Measurements from ENCODE around the gene MOV10L1.
A peak's percentile ranks its signal among the peaks of the same experiment; 100 is the strongest.

MOV10L1 gene

DNA sequence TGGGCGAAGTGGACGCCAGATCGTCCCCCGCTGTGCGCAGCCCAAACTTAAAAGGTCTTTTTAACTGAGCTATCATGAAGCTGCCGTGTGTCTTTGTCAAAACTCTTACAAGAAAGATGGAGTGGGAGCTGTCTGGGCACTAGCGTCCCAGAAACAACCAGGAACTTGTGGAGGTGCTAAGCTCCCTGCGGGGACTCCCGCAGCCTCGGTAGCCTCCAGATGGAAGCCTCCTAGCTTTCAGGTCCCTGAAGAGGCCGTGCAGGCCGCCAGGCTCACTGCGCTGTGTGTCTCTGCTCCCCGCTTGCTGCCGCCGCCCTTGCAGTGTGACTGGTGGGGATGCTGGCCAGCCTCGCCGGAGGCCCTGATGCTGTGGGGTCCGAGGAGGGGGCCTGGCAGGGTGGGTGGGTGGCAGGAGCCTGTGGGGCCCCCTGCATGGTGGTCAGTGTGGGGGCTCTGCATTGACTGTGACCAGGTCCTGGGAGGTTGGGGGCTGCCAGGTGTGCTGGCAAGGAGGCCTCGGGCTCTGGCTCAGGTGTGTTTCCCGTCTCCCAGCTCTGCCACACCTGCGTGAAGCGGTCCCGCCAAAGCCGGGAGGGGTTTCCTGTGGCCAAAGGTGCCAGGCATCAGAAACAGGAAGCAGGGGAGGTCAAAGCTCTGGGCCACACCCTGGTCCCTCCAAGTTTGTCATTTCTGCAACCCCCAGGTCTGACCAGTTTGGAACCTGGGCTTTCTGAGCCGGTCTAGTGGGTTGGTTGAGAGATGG, 97.1 kb downstream of the MOV10L1 start:
- Histone ChIP-seq H3K4me3 (ENCODE audit: low read length) (peak overlapping the region; percentile 83), H3K27me3 (replicated peaks; ENCODE audit: insufficient read depth, low read length) (peaks cover 4% of the 10 kb centered on the region; the same call in 1 of the 2 replicates), H3K4me2 (ENCODE audit: low read depth, low read length) (peak overlapping the region; percentile 89), H3K4me1 (ENCODE audit: low read length) (peaks cover 40% of the 10 kb centered on the region), H3K79me2 (ENCODE audit: low read length) (peaks cover 53% of the 10 kb centered on the region), H3K9ac (ENCODE audit: low read length) (peak overlapping the region; percentile 89), H3K9me3 (replicated peaks; ENCODE audit: insufficient read depth, low read length) (no peaks in the 10 kb centered on the region), H4K20me1 (ENCODE audit: insufficient read depth, low read length) (no peaks in the 10 kb centered on the region), H3K9me2 (replicated peaks; ENCODE audit: insufficient read depth, low read length) (no peaks in the 10 kb centered on the region), H3F3A (ENCODE audit: insufficient read depth, low read length) (peaks cover 44% of the 10 kb centered on the region), H3K36me3 (replicated peaks; ENCODE audit: insufficient read depth, low read length) (no peaks in the 10 kb centered on the region), H3K27ac (ENCODE audit: low read length) (peak overlapping the region; percentile 71), H2AFZ (ENCODE audit: low read length) (peak overlapping the region; percentile 9; the same call in 1 of the 2 replicates)
- no peak for TF ChIP-seq EZH2 (optimal IDR thresholded peaks at IDR 0.05; ENCODE audit: low read depth, low read length)
- no peak for TF ChIP-seq CTCF (IDR thresholded peaks at IDR 0.05; ENCODE audit: low read length)
- TF ChIP-seq EZH2phosphoT487 (IDR thresholded peaks at IDR 0.05; ENCODE audit: low read length): no peak
- DNase-seq: peak; percentile 64

- DNase-seq: no peak
- peaks cover 4% of the 10 kb centered on the region; the same call in 1 of the 2 replicates for H3K27me3 ChIP-seq (replicated peaks; ENCODE audit: insufficient read depth, low read length)
- H3K9ac ChIP-seq (ENCODE audit: low read length): no peak overlapping the region
- H2AFZ ChIP-seq (ENCODE audit: low read length): no peak overlapping the region
- peaks cover 67% of the 10 kb centered on the region for H3K79me2 ChIP-seq (ENCODE audit: low read length)
- no peaks in the 10 kb centered on the region for H4K20me1 ChIP-seq (ENCODE audit: insufficient read depth, low read length)
- no peak overlapping the region for H3K27ac ChIP-seq (ENCODE audit: low read length)
- peak overlapping the region; percentile 75; the same call in 1 of the 2 replicates for H3K4me2 ChIP-seq (ENCODE audit: low read depth, low read length)
- H3K4me1 ChIP-seq (ENCODE audit: low read length): peaks cover 40% of the 10 kb centered on the region
- H3K9me2 ChIP-seq (replicated peaks; ENCODE audit: insufficient read depth, low read length): no peaks in the 10 kb centered on the region
- no peaks in the 10 kb centered on the region for H3K36me3 ChIP-seq (replicated peaks; ENCODE audit: insufficient read depth, low read length)
- no peak for TF ChIP-seq EZH2phosphoT487 (IDR thresholded peaks at IDR 0.05; ENCODE audit: low read length)
- no peak for TF ChIP-seq CTCF (IDR thresholded peaks at IDR 0.05; ENCODE audit: low read length)
- TF ChIP-seq EZH2 (optimal IDR thresholded peaks at IDR 0.05; ENCODE audit: low read depth, low read length): no peak
- no peaks in the 10 kb centered on the region for H3K9me3 ChIP-seq (replicated peaks; ENCODE audit: insufficient read depth, low read length)
- no peak overlapping the region for H3K4me3 ChIP-seq (ENCODE audit: low read length)
- H3F3A ChIP-seq (ENCODE audit: insufficient read depth, low read length): peaks cover 44% of the 10 kb centered on the region
Measured at GRCh38 chr22:50188356-50188755, 98.5 kb downstream of the MOV10L1 start.

GRCh38 chr22:50189184-50189848, 99.5 kb downstream of the MOV10L1 start:
- Histone ChIP-seq H3K9me3 (replicated peaks; ENCODE audit: insufficient read depth, low read length) (no peaks in the 10 kb centered on the region), H2AFZ (ENCODE audit: low read length) (no peak overlapping the region), H3K9me2 (replicated peaks; ENCODE audit: insufficient read depth, low read length) (no peaks in the 10 kb centered on the region), H3K4me3 (ENCODE audit: low read length) (peak overlapping the region; percentile 60; the same call in 1 of the 2 replicates), H3F3A (ENCODE audit: insufficient read depth, low read length) (peaks cover 44% of the 10 kb centered on the region), H3K36me3 (replicated peaks; ENCODE audit: insufficient read depth, low read length) (no peaks in the 10 kb centered on the region; the same call in 1 of the 2 replicates), H3K27me3 (replicated peaks; ENCODE audit: insufficient read depth, low read length) (peaks cover 4% of the 10 kb centered on the region; the same call in 1 of the 2 replicates), H3K9ac (ENCODE audit: low read length) (peak overlapping the region; percentile 78; the same call in 1 of the 2 replicates), H3K4me1 (ENCODE audit: low read length) (peaks cover 40% of the 10 kb centered on the region), H3K27ac (ENCODE audit: low read length) (peak overlapping the region; percentile 83), H3K79me2 (ENCODE audit: low read length) (peaks cover 76% of the 10 kb centered on the region), H4K20me1 (ENCODE audit: insufficient read depth, low read length) (no peaks in the 10 kb centered on the region), H3K4me2 (ENCODE audit: low read depth, low read length) (peak overlapping the region; percentile 75)
- DNase-seq: no peak
- TF ChIP-seq CTCF (IDR thresholded peaks at IDR 0.05; ENCODE audit: low read length) (no peak), EZH2phosphoT487 (IDR thresholded peaks at IDR 0.05; ENCODE audit: low read length) (no peak), EZH2 (optimal IDR thresholded peaks at IDR 0.05; ENCODE audit: low read depth, low read length) (no peak)

Measured in MM.1S (cell line).